ENCODE measurements around the gene KAT7. TPM values are rescaled to one million over a fixed set of nuclear protein-coding genes. Genes with fewer than 3 reads are reported as not detected.

Gene KAT7
- polyA plus RNA-seq, 1 of the 3 experiments (the other 2 are of a cell fraction) = 20.2 TPM

- no peak for TF ChIP-seq ZBTB33 (IDR thresholded peaks at IDR 0.05; ENCODE audit: borderline replicate concordance, low read depth)
- no peak for TF ChIP-seq FOXJ3 (CRISPR knock-in tag; IDR thresholded peaks at IDR 0.05)
Observed at GRCh38 chr17:49746791-49747490, 41.5 kb upstream of the KAT7 start (continued).

- TF ChIP-seq REST (IDR thresholded peaks at IDR 0.05; ENCODE audit: low read depth, low read length) (no peak), CHD2 (IDR thresholded peaks at IDR 0.05; ENCODE audit: low read length, partially characterized antibody) (no peak), GATA2 (CRISPR knock-in tag; IDR thresholded peaks at IDR 0.05) (no peak), FOSL2 (IDR thresholded peaks at IDR 0.05; ENCODE audit: borderline replicate concordance, low read depth) (no peak), MEF2A (IDR thresholded peaks at IDR 0.05; ENCODE audit: borderline replicate concordance, low read depth) (no peak), FOXM1 (IDR thresholded peaks at IDR 0.05; ENCODE audit: low read depth) (no peak), SIN3A (IDR thresholded peaks at IDR 0.05; ENCODE audit: borderline replicate concordance, low read depth, low read length) (no peak)
- TF ChIP-seq, protein P1, sequence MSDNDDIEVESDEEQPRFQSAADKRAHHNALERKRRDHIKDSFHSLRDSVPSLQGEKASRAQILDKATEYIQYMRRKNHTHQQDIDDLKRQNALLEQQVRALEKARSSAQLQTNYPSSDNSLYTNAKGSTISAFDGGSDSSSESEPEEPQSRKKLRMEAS (IDR thresholded peaks at IDR 0.05; ENCODE audit: low read depth) = no peak
- no peaks in the 10 kb centered on the region for H3K36me3 ChIP-seq (replicated peaks in 1 of 2; ENCODE audit: control insufficient read depth in 1 of 2, insufficient read depth in 2 of 2, low read length in 1 of 2)
Observed at GRCh38 chr17:49747632-49748031, 40.8 kb upstream of the KAT7 start.

More at GRCh38 chr17:49747632-49748031, 40.8 kb upstream of the KAT7 start:
- no peaks in the 10 kb centered on the region for H3K27me3 ChIP-seq (ENCODE audit: insufficient read depth)
- ChIA-PET POLR2A (no interaction called here), CTCF (interaction anchor here (0.6 to 2.2 kb wide), 5 partner anchors 15 to 251 kb away, joined by 3 to 10 read pairs (median 5); partner anchors contain the start of gene SLC35B1)
- no peak for DNase-seq
- H3K9me2 ChIP-seq = no peaks in the 10 kb centered on the region
- H3K9ac ChIP-seq = no peak overlapping the region
- H3K4me1 ChIP-seq (ENCODE audit: control insufficient read depth in 1 of 2, insufficient read depth in 2 of 2, low read depth in 1 of 2, low read length in 1 of 2) = no peaks in the 10 kb centered on the region
- H3K4me2 ChIP-seq = no peak overlapping the region
- H3K9me3 ChIP-seq = no peaks in the 10 kb centered on the region
- H3K27ac ChIP-seq (ENCODE audit: low read depth in 2 of 2, low read length in 1 of 2) = no peak overlapping the region
- H2AFZ ChIP-seq (ENCODE audit: low read depth) = no peak overlapping the region
- WGBS (ENCODE audit: low lambda C conversion rate) = 53% methylated on average over 1 of the region's 1 CpG
- H3F3A ChIP-seq (replicated peaks; ENCODE audit: insufficient read depth) = no peaks in the 10 kb centered on the region
- H3K79me2 ChIP-seq (ENCODE audit: insufficient read depth) = no peaks in the 10 kb centered on the region
- no peak overlapping the region for H3K4me3 ChIP-seq (ENCODE audit: low read depth in 2 of 2, low read length in 1 of 2)
- no peaks in the 10 kb centered on the region for H4K20me1 ChIP-seq (ENCODE audit: insufficient read depth)

Measured in SK-N-SH (cell line).